H9 (cell line): ENCODE data around the gene DLX1. TPM values are rescaled to one million over a fixed set of nuclear protein-coding genes. Genes with fewer than 3 reads are reported as not detected.

ENCODE experiments used
- DNase-seq: peaks from one replicate; pipeline ENCODE4 v3.0.0-alpha.2; 2017
- H2AFZ ChIP-seq: one replicate; pipeline ENCODE4 v1.6.1; 2013; ENCODE audit warnings: mild to moderate bottlenecking, low read length, control low read depth, moderate library complexity
- H2AK5ac ChIP-seq: 2 replicates; pipeline ENCODE4 v1.6.1; 2013; ENCODE audit warnings: low read length, control low read depth, mixed read lengths; ENCODE audit not compliant: insufficient read length
- H2BK120ac ChIP-seq: one replicate; pipeline ENCODE4 v1.6.1; 2013; ENCODE audit warnings: low read depth, mild to moderate bottlenecking, low read length, control low read depth, inconsistent platforms; ENCODE audit not compliant: poor library complexity, severe bottlenecking
- H2BK12ac ChIP-seq: 2 replicates; pipeline ENCODE4 v1.6.1; 2013; ENCODE audit warnings: low read length, control low read depth, mixed read lengths, low read depth; ENCODE audit not compliant: insufficient read length
- H2BK15ac ChIP-seq: 2 replicates; pipeline ENCODE4 v1.6.1; 2013; ENCODE audit warnings: low read depth, low read length, control low read depth
- H2BK20ac ChIP-seq: one replicate; pipeline ENCODE4 v1.6.1; 2013; ENCODE audit warnings: low read depth, mild to moderate bottlenecking, low read length, control low read depth, inconsistent platforms; ENCODE audit not compliant: poor library complexity, severe bottlenecking
- H2BK5ac ChIP-seq: 2 replicates; pipeline ENCODE4 v1.6.1; 2013; ENCODE audit warnings: low read length, control low read depth, mixed read lengths; ENCODE audit not compliant: insufficient read length
- H3K14ac ChIP-seq: 2 replicates; pipeline ENCODE4 v1.6.1; 2013; ENCODE audit warnings: low read length, control low read depth; ENCODE audit not compliant: insufficient read depth
- H3K18ac ChIP-seq: 2 replicates; pipeline ENCODE4 v1.6.1; 2013; ENCODE audit warnings: low read depth, mild to moderate bottlenecking, mixed read lengths, low read length, control low read depth; ENCODE audit not compliant: insufficient read length
- H3K23ac ChIP-seq: 2 replicates; pipeline ENCODE4 v1.6.1; 2013; ENCODE audit warnings: low read length, control low read depth, mixed read lengths, low read depth; ENCODE audit not compliant: insufficient read length
- H3K23me2 ChIP-seq: 2 replicates; pipeline ENCODE4 v1.6.1; 2013; ENCODE audit warnings: low read depth, mild to moderate bottlenecking, mixed read lengths, low read length, control low read depth; ENCODE audit not compliant: insufficient read length, poor library complexity, severe bottlenecking
- H3K27ac ChIP-seq: 2 replicates; pipeline ENCODE4 v1.5.1; 2013; ENCODE audit warnings: low read length, control low read depth, mixed read lengths, low read depth; ENCODE audit not compliant: insufficient read length
- H3K27me3 ChIP-seq: 2 replicates; pipeline ENCODE4 v1.6.1; 2013; ENCODE audit warnings: low read length, control low read depth, inconsistent platforms; ENCODE audit not compliant: insufficient read depth
- H3K4ac ChIP-seq: 2 replicates; pipeline ENCODE4 v1.6.1; 2013; ENCODE audit warnings: low read depth, mild to moderate bottlenecking, control low read depth, inconsistent platforms, low read length, moderate library complexity
- H3K4me1 ChIP-seq: 2 replicates; pipeline ENCODE4 v1.6.1; 2013; ENCODE audit warnings: low read length, control low read depth, inconsistent platforms; ENCODE audit not compliant: insufficient read depth
- H3K4me2 ChIP-seq: 2 replicates; pipeline ENCODE4 v1.6.1; 2013; ENCODE audit warnings: low read length, control low read depth, mixed read lengths; ENCODE audit not compliant: insufficient read length, insufficient read depth
- H3K56ac ChIP-seq: 2 replicates; pipeline ENCODE4 v1.6.1; 2013; ENCODE audit warnings: low read depth, mild to moderate bottlenecking, mixed read lengths, low read length, control low read depth; ENCODE audit not compliant: insufficient read length
- H3K79me1 ChIP-seq: 2 replicates; pipeline ENCODE4 v1.6.1; 2013; ENCODE audit warnings: low read depth, mild to moderate bottlenecking, moderate library complexity, low read length, control low read depth, inconsistent platforms; ENCODE audit not compliant: insufficient read depth, poor library complexity, severe bottlenecking
- H3K79me2 ChIP-seq: 2 replicates; pipeline ENCODE4 v1.6.1; 2013; ENCODE audit warnings: low read length, control low read depth, inconsistent platforms; ENCODE audit not compliant: insufficient read depth
- H3K9ac ChIP-seq: 2 replicates; pipeline ENCODE4 v1.6.1; 2013; ENCODE audit warnings: low read length, control low read depth, mixed read lengths; ENCODE audit not compliant: insufficient read length; ENCODE audit errors: extremely low read depth
- H3K9me3 ChIP-seq: one replicate; pipeline ENCODE4 v1.6.1; 2013; ENCODE audit warnings: low read depth, low read length, inconsistent platforms; ENCODE audit not compliant: control insufficient read depth
- H3T11ph ChIP-seq: one replicate; pipeline ENCODE4 v1.6.1; 2013; ENCODE audit warnings: mild to moderate bottlenecking, low read length, control low read depth, inconsistent platforms
- H4K20me1 ChIP-seq: one replicate; pipeline ENCODE4 v1.6.1; 2013; ENCODE audit not compliant: control insufficient read depth, insufficient read length, insufficient read depth
- H4K5ac ChIP-seq: 2 replicates; pipeline ENCODE4 v1.6.1; 2013; ENCODE audit warnings: low read depth, mild to moderate bottlenecking, mixed read lengths, low read length, control low read depth; ENCODE audit not compliant: insufficient read length
- H4K8ac ChIP-seq: replicated peaks from 2 replicates; pipeline ENCODE4 v1.6.1; 2013; ENCODE audit warnings: low read length, control low read depth, mixed read lengths, low read depth; ENCODE audit not compliant: insufficient read length
- H4K91ac ChIP-seq: 2 replicates; pipeline ENCODE4 v1.6.1; 2013; ENCODE audit warnings: low read depth, mild to moderate bottlenecking, moderate library complexity, mixed read lengths, low read length, control low read depth; ENCODE audit not compliant: insufficient read length
- H3K27ac Mint-ChIP-seq, 3 experiments: 2 replicates in 2 of 3; 3 replicates in 1 of 3; pipeline ENCODE4 v1.8.0; 2020 to 2021; ENCODE audit warnings: mixed read lengths in 3 of 3, mild to moderate bottlenecking in 1 of 3, moderate library complexity in 1 of 3
- H3K27me3 Mint-ChIP-seq: 2 replicates; pipeline ENCODE4 v1.8.0; 2021; ENCODE audit warnings: low read depth, mild to moderate bottlenecking, moderate library complexity, mixed read lengths
- H3K36me3 Mint-ChIP-seq, 3 experiments: 2 replicates in 2 of 3; 3 replicates in 1 of 3; pipeline ENCODE4 v1.8.0; 2020 to 2021; ENCODE audit warnings: low read depth in 3 of 3, mixed read lengths in 3 of 3; ENCODE audit not compliant: insufficient read depth in 1 of 3
- H3K4me1 Mint-ChIP-seq, 2 experiments: 2 replicates each; pipeline ENCODE4 v1.8.0; 2020; ENCODE audit warnings: mixed read lengths in 2 of 2
- H3K4me3 Mint-ChIP-seq, 2 experiments: 2 replicates in 1 of 2; 3 replicates in 1 of 2; pipeline ENCODE4 v1.8.0; 2020 to 2021; ENCODE audit warnings: mild to moderate bottlenecking in 2 of 2, mixed read lengths in 2 of 2, moderate library complexity in 1 of 2
- H3K9me3 Mint-ChIP-seq, 2 experiments: 2 replicates in 1 of 2; 3 replicates in 1 of 2; pipeline ENCODE4 v1.8.0; 2020; ENCODE audit warnings: mild to moderate bottlenecking in 2 of 2, mixed read lengths in 2 of 2, moderate library complexity in 1 of 2
- WGBS: extraction: QIAGEN DNeasy Blood & Tissue Kit; methylation state at CpG from one replicate; pipeline ENCODE4 v1.1.7; 2013; ENCODE audit warnings: missing lambda C conversion rate, low lambda C conversion rate, mixed read lengths; ENCODE audit not compliant: insufficient read length; ENCODE audit errors: extremely low coverage; 5-methylcytosine and 5-hydroxymethylcytosine counted together
- total RNA-seq: library from RNA; stranded (reverse); gene quantifications from 2 replicates; pipeline ENCODE4 v1.2.1, GENCODE V29; 2021
- TF ChIP-seq, protein P1 (sequence below): fragments of 200-600 bp; sonication (generic); conservative IDR thresholded peaks from 3 replicates; pipeline ENCODE4 v1.8.0; 2021; ENCODE audit warnings: antibody characterized with exemption, mild to moderate bottlenecking

DLX1 gene
- total RNA-seq, 1 experiment from 2014 or later: not detected

DNA sequence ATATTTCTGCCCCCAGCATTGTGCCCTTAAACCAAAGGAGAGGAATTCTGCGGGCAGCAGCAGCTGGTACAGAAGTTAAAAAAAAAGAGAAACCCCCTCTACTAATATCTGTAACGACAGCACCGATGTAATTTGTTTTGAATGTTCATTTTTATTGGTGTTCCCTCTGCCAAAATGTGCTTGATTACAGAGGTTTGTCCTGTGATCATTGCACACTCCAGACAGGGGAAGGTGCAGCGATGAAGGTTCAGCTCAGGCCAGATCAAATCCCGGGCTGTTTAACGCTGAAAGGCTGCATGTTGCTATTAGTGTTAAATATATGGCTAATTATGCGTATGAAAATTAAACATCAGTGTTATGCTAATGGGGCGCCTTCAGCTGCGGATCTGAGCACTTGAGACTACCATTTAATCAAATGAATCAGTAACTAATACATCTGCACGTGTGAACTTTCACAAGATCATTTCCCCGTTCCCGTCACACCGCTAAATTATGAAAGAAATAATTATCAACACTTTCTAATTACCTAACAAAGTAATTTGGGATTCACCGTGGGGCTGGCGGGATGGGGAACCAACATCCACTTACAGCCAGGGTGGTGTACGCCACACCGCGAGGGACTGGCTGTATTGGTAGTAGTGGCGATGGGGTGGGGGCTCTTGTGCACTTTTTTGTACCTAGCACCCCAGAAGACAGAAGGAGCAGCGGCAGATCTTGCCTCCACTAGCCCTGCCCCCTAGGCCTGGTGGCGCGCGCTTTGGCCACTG lies 1.5 kb upstream of the DLX1 start:
- Histone ChIP-seq H3T11ph (no peak overlapping the region), H4K91ac (no peak overlapping the region), H2BK15ac (no peak overlapping the region), H2BK12ac (no peak overlapping the region), H3K27me3 (peaks cover 89% of the 10 kb centered on the region), H3K79me1 (no peaks in the 10 kb centered on the region), H3K27ac (no peak overlapping the region), H2BK20ac (no peak overlapping the region), H3K9me3 (no peaks in the 10 kb centered on the region), H3K23me2 (peaks cover 16% of the 10 kb centered on the region), H2AFZ (no peak overlapping the region), H4K5ac (no peak overlapping the region), H4K8ac (no peak overlapping the region), H3K18ac (no peak overlapping the region), H4K20me1 (no peaks in the 10 kb centered on the region), H3K4me1 (peaks cover 2% of the 10 kb centered on the region; the same call in 1 of the 2 replicates), H3K79me2 (no peaks in the 10 kb centered on the region), H2AK5ac (no peak overlapping the region), H3K14ac (no peak overlapping the region), H3K9ac (no peak overlapping the region), H2BK120ac (no peak overlapping the region), H3K56ac (no peak overlapping the region), H3K4ac (no peak overlapping the region), H3K23ac (no peak overlapping the region), H2BK5ac (no peak overlapping the region), H3K4me2 (peak overlapping the region; percentile 57)
- H3K4me3 Mint-ChIP-seq: peak overlapping the region; percentile 62 to 95; a peak in 4 of 5 replicates
- peaks cover 2 to 7% of the 10 kb centered on the region in 2 experiments; a peak in 3 of 5 replicates for H3K9me3 Mint-ChIP-seq
- no CpG with 5 or more reads among the region's 23 CpGs for WGBS
- H3K27ac Mint-ChIP-seq: no peak overlapping the region
- H3K27me3 Mint-ChIP-seq: peaks cover 100% of the 10 kb centered on the region
- H3K36me3 Mint-ChIP-seq: no peaks in the 10 kb centered on the region; a peak in 2 of 7 replicates
- TF ChIP-seq, protein P1, sequence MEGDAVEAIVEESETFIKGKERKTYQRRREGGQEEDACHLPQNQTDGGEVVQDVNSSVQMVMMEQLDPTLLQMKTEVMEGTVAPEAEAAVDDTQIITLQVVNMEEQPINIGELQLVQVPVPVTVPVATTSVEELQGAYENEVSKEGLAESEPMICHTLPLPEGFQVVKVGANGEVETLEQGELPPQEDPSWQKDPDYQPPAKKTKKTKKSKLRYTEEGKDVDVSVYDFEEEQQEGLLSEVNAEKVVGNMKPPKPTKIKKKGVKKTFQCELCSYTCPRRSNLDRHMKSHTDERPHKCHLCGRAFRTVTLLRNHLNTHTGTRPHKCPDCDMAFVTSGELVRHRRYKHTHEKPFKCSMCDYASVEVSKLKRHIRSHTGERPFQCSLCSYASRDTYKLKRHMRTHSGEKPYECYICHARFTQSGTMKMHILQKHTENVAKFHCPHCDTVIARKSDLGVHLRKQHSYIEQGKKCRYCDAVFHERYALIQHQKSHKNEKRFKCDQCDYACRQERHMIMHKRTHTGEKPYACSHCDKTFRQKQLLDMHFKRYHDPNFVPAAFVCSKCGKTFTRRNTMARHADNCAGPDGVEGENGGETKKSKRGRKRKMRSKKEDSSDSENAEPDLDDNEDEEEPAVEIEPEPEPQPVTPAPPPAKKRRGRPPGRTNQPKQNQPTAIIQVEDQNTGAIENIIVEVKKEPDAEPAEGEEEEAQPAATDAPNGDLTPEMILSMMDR: no peak
- no peak for DNase-seq
- peaks cover 48 to 68% of the 10 kb centered on the region in 2 experiments for H3K4me1 Mint-ChIP-seq
